ENCODE measurements around the gene FFAR2.
"Not testable (repeated sequence)": the region's sequence is repeated elsewhere in the genome, so short reads cannot be mapped to it uniquely, and the experiment has no call there.

The FFAR2 gene

GRCh38 chr19:35462956-35463355, 14.9 kb downstream of the FFAR2 start:
- not testable (repeated sequence) for H4K8ac ChIP-seq (ENCODE audit: low read depth, low read length); H2BK15ac ChIP-seq (ENCODE audit: low read length); H2AFZ ChIP-seq (ENCODE audit: low read length); H2BK12ac ChIP-seq (ENCODE audit: low read length); H2BK120ac ChIP-seq (ENCODE audit: low read depth, low read length); H2BK5ac ChIP-seq (ENCODE audit: low read length); H3K9me3 ChIP-seq (replicated peaks in 1 of 2; ENCODE audit: control insufficient read depth in 2 of 2, insufficient read depth in 1 of 2, low read depth in 1 of 2, low read length in 2 of 2); H3K18ac ChIP-seq (ENCODE audit: low read length); H4K91ac ChIP-seq (ENCODE audit: low read depth, low read length, poor library complexity); H3K4me1 ChIP-seq (ENCODE audit: control insufficient read depth in 2 of 2, insufficient read depth in 1 of 2, low read depth in 1 of 2, low read length in 2 of 2); H2AK5ac ChIP-seq (ENCODE audit: low read depth, low read length); H3K4me3 ChIP-seq (ENCODE audit: low read length in 2 of 2); H3K27me3 ChIP-seq (ENCODE audit: control insufficient read depth in 3 of 3, insufficient read depth in 3 of 3, low read depth in 1 of 3, low read length in 3 of 3); H3K36me3 ChIP-seq (replicated peaks in 1 of 2; ENCODE audit: control insufficient read depth in 2 of 2, insufficient read depth in 2 of 2, low read length in 2 of 2); H3K9ac ChIP-seq (ENCODE audit: low read depth, low read length, poor library complexity); DNase-seq (ENCODE audit: low spot score); H3K79me1 ChIP-seq (ENCODE audit: low read depth, low read length); H3K23ac ChIP-seq (ENCODE audit: low read depth, low read length, poor library complexity); H3K27ac ChIP-seq (replicated peaks; ENCODE audit: low read length); H3K4ac ChIP-seq (ENCODE audit: low read length); H3K4me2 ChIP-seq (ENCODE audit: insufficient read depth, low read length, poor library complexity, severe bottlenecking); H3K14ac ChIP-seq (ENCODE audit: low read length)
- no CpG with 5 or more reads among the region's 7 CpGs for WGBS, 2 donors (ENCODE audit: extremely low coverage in 2 of 2, insufficient read length in 2 of 2, insufficient replicate concordance in 1 of 2)

- no peak for DNase-seq (ENCODE audit: low spot score)
- Histone ChIP-seq H2BK15ac (ENCODE audit: low read length) (no peak overlapping the region), H3K27ac (replicated peaks; ENCODE audit: low read length) (no peak overlapping the region), H3K18ac (ENCODE audit: low read length) (no peak overlapping the region), H3K36me3 (replicated peaks in 1 of 2; ENCODE audit: control insufficient read depth in 2 of 2, insufficient read depth in 2 of 2, low read length in 2 of 2) (no peaks in the 10 kb centered on the region), H3K9ac (ENCODE audit: low read depth, low read length, poor library complexity) (no peak overlapping the region), H3K4me2 (ENCODE audit: insufficient read depth, low read length, poor library complexity, severe bottlenecking) (no peak overlapping the region), H3K4me1 (ENCODE audit: control insufficient read depth in 2 of 2, insufficient read depth in 1 of 2, low read depth in 1 of 2, low read length in 2 of 2) (no peaks in the 10 kb centered on the region), H4K91ac (ENCODE audit: low read depth, low read length, poor library complexity) (no peak overlapping the region), H2BK120ac (ENCODE audit: low read depth, low read length) (no peak overlapping the region), H3K23ac (ENCODE audit: low read depth, low read length, poor library complexity) (no peak overlapping the region), H2AFZ (ENCODE audit: low read length) (no peak overlapping the region), H2BK5ac (ENCODE audit: low read length) (no peak overlapping the region), H3K4me3 (ENCODE audit: low read length in 2 of 2) (no peak overlapping the region), H2BK12ac (ENCODE audit: low read length) (no peak overlapping the region), H3K9me3 (replicated peaks in 1 of 2; ENCODE audit: control insufficient read depth in 2 of 2, insufficient read depth in 1 of 2, low read depth in 1 of 2, low read length in 2 of 2) (peaks cover 0 to 2% of the 10 kb centered on the region in 2 donors), H3K14ac (ENCODE audit: low read length) (no peak overlapping the region), H3K4ac (ENCODE audit: low read length) (no peak overlapping the region), H4K8ac (ENCODE audit: low read depth, low read length) (no peak overlapping the region), H3K27me3 (ENCODE audit: control insufficient read depth in 3 of 3, insufficient read depth in 3 of 3, low read depth in 1 of 3, low read length in 3 of 3) (peaks cover 0 to 6% (median 0%) of the 10 kb centered on the region in 3 experiments), H3K79me1 (ENCODE audit: low read depth, low read length) (no peaks in the 10 kb centered on the region), H2AK5ac (ENCODE audit: low read depth, low read length) (no peak overlapping the region)
- WGBS, 2 donors (ENCODE audit: extremely low coverage in 2 of 2, insufficient read length in 2 of 2, insufficient replicate concordance in 1 of 2) = no CpG with 5 or more reads among the region's 1 CpG
Measured at GRCh38 chr19:35466259-35466658, 18.2 kb downstream of the FFAR2 start.

GRCh38 chr19:35468637-35469036, 20.6 kb downstream of the FFAR2 start:
- no peak overlapping the region for H3K14ac ChIP-seq (ENCODE audit: low read length)
- H3K27ac ChIP-seq (replicated peaks; ENCODE audit: low read length) = no peak overlapping the region
- no peak for DNase-seq (ENCODE audit: low spot score)
- H3K4me3 ChIP-seq (ENCODE audit: low read length in 2 of 2) = no peak overlapping the region
- no peak overlapping the region for H2BK15ac ChIP-seq (ENCODE audit: low read length)
- H2AFZ ChIP-seq (ENCODE audit: low read length) = no peak overlapping the region
- H3K4ac ChIP-seq (ENCODE audit: low read length) = no peak overlapping the region
- H2BK120ac ChIP-seq (ENCODE audit: low read depth, low read length) = no peak overlapping the region
- H2AK5ac ChIP-seq (ENCODE audit: low read depth, low read length) = no peak overlapping the region
- no peak overlapping the region for H3K23ac ChIP-seq (ENCODE audit: low read depth, low read length, poor library complexity)
- H4K8ac ChIP-seq (ENCODE audit: low read depth, low read length) = no peak overlapping the region
- no CpG with 5 or more reads among the region's 2 CpGs for WGBS, 2 donors (ENCODE audit: extremely low coverage in 2 of 2, insufficient read length in 2 of 2, insufficient replicate concordance in 1 of 2)
- no peak overlapping the region for H3K18ac ChIP-seq (ENCODE audit: low read length)
- no peaks in the 10 kb centered on the region for H3K36me3 ChIP-seq (replicated peaks in 1 of 2; ENCODE audit: control insufficient read depth in 2 of 2, insufficient read depth in 2 of 2, low read length in 2 of 2)
- H3K79me1 ChIP-seq (ENCODE audit: low read depth, low read length) = no peaks in the 10 kb centered on the region
- peaks cover 0 to 6% (median 0%) of the 10 kb centered on the region in 3 experiments for H3K27me3 ChIP-seq (ENCODE audit: control insufficient read depth in 3 of 3, insufficient read depth in 3 of 3, low read depth in 1 of 3, low read length in 3 of 3)
- no peaks in the 10 kb centered on the region for H3K4me1 ChIP-seq (ENCODE audit: control insufficient read depth in 2 of 2, insufficient read depth in 1 of 2, low read depth in 1 of 2, low read length in 2 of 2)
- H3K9me3 ChIP-seq (replicated peaks in 1 of 2; ENCODE audit: control insufficient read depth in 2 of 2, insufficient read depth in 1 of 2, low read depth in 1 of 2, low read length in 2 of 2) = peaks cover 0 to 2% of the 10 kb centered on the region in 2 donors
- H3K4me2 ChIP-seq (ENCODE audit: insufficient read depth, low read length, poor library complexity, severe bottlenecking) = no peak overlapping the region
- no peak overlapping the region for H2BK12ac ChIP-seq (ENCODE audit: low read length)
- H3K9ac ChIP-seq (ENCODE audit: low read depth, low read length, poor library complexity) = no peak overlapping the region
- H2BK5ac ChIP-seq (ENCODE audit: low read length) = no peak overlapping the region
- H4K91ac ChIP-seq (ENCODE audit: low read depth, low read length, poor library complexity) = no peak overlapping the region

GRCh38 chr19:35470128-35470527, 22.1 kb downstream of the FFAR2 start:
- Histone ChIP-seq H2BK12ac (ENCODE audit: low read length) (no peak overlapping the region), H3K79me1 (ENCODE audit: low read depth, low read length) (no peaks in the 10 kb centered on the region), H3K27me3 (ENCODE audit: control insufficient read depth in 3 of 3, insufficient read depth in 3 of 3, low read depth in 1 of 3, low read length in 3 of 3) (peaks cover 0 to 6% (median 0%) of the 10 kb centered on the region in 3 experiments), H3K4me2 (ENCODE audit: insufficient read depth, low read length, poor library complexity, severe bottlenecking) (no peak overlapping the region), H2AK5ac (ENCODE audit: low read depth, low read length) (no peak overlapping the region), H3K9me3 (replicated peaks in 1 of 2; ENCODE audit: control insufficient read depth in 2 of 2, insufficient read depth in 1 of 2, low read depth in 1 of 2, low read length in 2 of 2) (peaks cover 0 to 2% of the 10 kb centered on the region in 2 donors), H3K9ac (ENCODE audit: low read depth, low read length, poor library complexity) (no peak overlapping the region), H3K4ac (ENCODE audit: low read length) (no peak overlapping the region), H4K91ac (ENCODE audit: low read depth, low read length, poor library complexity) (no peak overlapping the region), H3K27ac (replicated peaks; ENCODE audit: low read length) (no peak overlapping the region), H4K8ac (ENCODE audit: low read depth, low read length) (no peak overlapping the region), H2AFZ (ENCODE audit: low read length) (no peak overlapping the region), H3K4me3 (ENCODE audit: low read length in 2 of 2) (no peak overlapping the region), H3K14ac (ENCODE audit: low read length) (no peak overlapping the region), H2BK5ac (ENCODE audit: low read length) (no peak overlapping the region), H3K4me1 (ENCODE audit: control insufficient read depth in 2 of 2, insufficient read depth in 1 of 2, low read depth in 1 of 2, low read length in 2 of 2) (no peaks in the 10 kb centered on the region), H2BK15ac (ENCODE audit: low read length) (no peak overlapping the region), H3K18ac (ENCODE audit: low read length) (no peak overlapping the region), H2BK120ac (ENCODE audit: low read depth, low read length) (no peak overlapping the region), H3K23ac (ENCODE audit: low read depth, low read length, poor library complexity) (no peak overlapping the region), H3K36me3 (replicated peaks in 1 of 2; ENCODE audit: control insufficient read depth in 2 of 2, insufficient read depth in 2 of 2, low read length in 2 of 2) (no peaks in the 10 kb centered on the region)
- no peak for DNase-seq (ENCODE audit: low spot score)
- no CpG with 5 or more reads among the region's 7 CpGs for WGBS, 2 donors (ENCODE audit: extremely low coverage in 2 of 2, insufficient read length in 2 of 2, insufficient replicate concordance in 1 of 2)

Data from neuronal stem cell (in vitro differentiated cells).